Bone marrow (tissue), 2 donors: ENCODE data around the gene MELTF.

Experiments
- DNase-seq, 2 donors: peaks; one replicate each; lab custom pipeline; 2025; lab: John Stamatoyannopoulos, UW

Gene MELTF

GRCh38 chr3:197010556-197011351 lies 18.9 kb downstream of the MELTF start:
- DNase-seq: no peak

GRCh38 chr3:197009532-197010019 lies 20.0 kb downstream of the MELTF start:
- DNase-seq: no peak

- no peak for DNase-seq
Observed at GRCh38 chr3:197008436-197009209, 21.0 kb downstream of the MELTF start.

GRCh38 chr3:197007953-197008352 lies 21.7 kb downstream of the MELTF start:
- no peak for DNase-seq

- DNase-seq: no peak
Observed at GRCh38 chr3:197007296-197007940, 22.2 kb downstream of the MELTF start.

GRCh38 chr3:197006860-197007259 lies 22.8 kb downstream of the MELTF start:
- DNase-seq: no peak

- DNase-seq: no peak
Observed at GRCh38 chr3:197006446-197006845, 23.2 kb downstream of the MELTF start.

GRCh38 chr3:197003461-197004385 lies 25.9 kb downstream of the MELTF start:
- peak in 1 of 2 donors; percentile 41 for DNase-seq

- DNase-seq: peak; percentile 19 to 75
Observed at GRCh38 chr3:197002701-197003454, 26.7 kb downstream of the MELTF start.

GRCh38 chr3:197001972-197002700 lies 27.5 kb downstream of the MELTF start:
- DNase-seq: no peak

GRCh38 chr3:197001106-197001971 lies 28.3 kb downstream of the MELTF start:
- DNase-seq: no peak

- no peak for DNase-seq
Observed at GRCh38 chr3:197000211-197000610, 29.4 kb downstream of the MELTF start.

GRCh38 chr3:196998966-196999760 lies 30.5 kb downstream of the MELTF start:
- no peak for DNase-seq

GRCh38 chr3:196997311-196997710 lies 32.3 kb downstream of the MELTF start:
- DNase-seq: no peak

- DNase-seq: no peak
Observed at GRCh38 chr3:196996454-196997265, 33.0 kb downstream of the MELTF start.

GRCh38 chr3:196995646-196996355 lies 33.8 kb downstream of the MELTF start:
- no peak for DNase-seq

GRCh38 chr3:196995027-196995426 lies 34.6 kb downstream of the MELTF start:
- no peak for DNase-seq
